ENCODE results near the gene NGFR. TPM values are rescaled to one million over a fixed set of nuclear protein-coding genes. Genes with fewer than 3 reads are reported as not detected.

The NGFR gene
- total RNA-seq, 1 donor from 2014 or later = 20.4 TPM

DNA sequence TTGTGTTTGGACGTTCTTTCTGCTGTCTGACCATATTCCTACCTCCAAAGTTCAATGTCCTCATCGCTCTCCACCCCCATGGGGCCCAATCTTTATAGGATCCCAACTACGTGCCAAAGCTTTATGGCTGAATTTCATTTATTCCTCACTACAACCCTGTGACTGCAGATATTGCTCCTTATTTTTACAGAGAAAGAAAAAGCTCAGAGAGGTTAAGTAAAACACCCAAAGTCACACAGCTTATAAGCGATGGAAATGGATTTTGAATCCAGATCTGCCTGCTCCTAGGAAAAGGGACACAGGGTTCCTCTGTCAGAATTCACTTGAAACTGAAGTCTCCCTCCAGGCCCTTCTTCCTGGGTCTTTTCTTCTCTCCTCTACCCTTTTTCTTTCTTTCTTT, 9.3 kb downstream of the NGFR start:
- Histone ChIP-seq H3K27ac (ENCODE audit: low read depth, low read length) (no peak overlapping the region), H3K4me3 (ENCODE audit: low read length in 3 of 3) (no peak overlapping the region), H3K9me3 (ENCODE audit: control insufficient read depth in 3 of 3, low read length in 3 of 3) (no peaks in the 10 kb centered on the region), H3K27me3 (ENCODE audit: control insufficient read depth in 3 of 3, insufficient read depth in 3 of 3, low read length in 3 of 3) (peaks cover 19 to 44% (median 34%) of the 10 kb centered on the region in 3 donors), H3K36me3 (ENCODE audit: control insufficient read depth in 3 of 3, insufficient read depth in 3 of 3, low read length in 3 of 3) (no peaks in the 10 kb centered on the region), H3K9ac (ENCODE audit: low read depth in 1 of 3, low read length in 3 of 3) (no peak overlapping the region), H3K4me1 (ENCODE audit: control insufficient read depth in 3 of 3, insufficient read depth in 3 of 3, low read length in 3 of 3) (peaks cover 0 to 5% (median 0%) of the 10 kb centered on the region in 3 donors)

DNA sequence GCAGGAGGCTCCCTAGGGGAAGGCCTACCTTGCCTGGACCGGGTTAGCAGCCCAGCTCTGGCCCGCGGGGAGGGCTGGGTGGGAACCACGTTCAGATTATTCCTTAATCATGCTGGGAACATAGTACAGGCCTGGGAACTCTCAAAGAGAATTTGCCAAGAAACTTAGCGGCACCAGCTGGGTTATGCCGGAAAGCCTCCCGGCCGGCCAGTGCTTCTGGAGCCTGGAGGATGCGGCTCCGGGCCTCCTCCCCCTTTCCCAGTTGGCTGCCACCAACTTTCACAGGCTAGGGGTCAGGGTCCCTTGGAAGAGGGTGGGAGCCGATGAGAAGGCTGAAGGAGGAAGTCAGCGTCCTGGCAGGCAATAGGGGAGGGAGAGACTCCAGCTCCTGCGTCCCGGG, 10.8 kb downstream of the NGFR start:
- Histone ChIP-seq H3K9me3 (ENCODE audit: control insufficient read depth in 3 of 3, low read length in 3 of 3) (no peaks in the 10 kb centered on the region), H3K4me1 (ENCODE audit: control insufficient read depth in 3 of 3, insufficient read depth in 3 of 3, low read length in 3 of 3) (peaks cover 0 to 5% (median 0%) of the 10 kb centered on the region in 3 donors), H3K36me3 (ENCODE audit: control insufficient read depth in 3 of 3, insufficient read depth in 3 of 3, low read length in 3 of 3) (no peaks in the 10 kb centered on the region), H3K27me3 (ENCODE audit: control insufficient read depth in 3 of 3, insufficient read depth in 3 of 3, low read length in 3 of 3) (peaks cover 17 to 36% (median 23%) of the 10 kb centered on the region in 3 donors), H3K9ac (ENCODE audit: low read depth in 1 of 3, low read length in 3 of 3) (no peak overlapping the region), H3K4me3 (ENCODE audit: low read length in 3 of 3) (no peak overlapping the region), H3K27ac (ENCODE audit: low read depth, low read length) (no peak overlapping the region)

DNA sequence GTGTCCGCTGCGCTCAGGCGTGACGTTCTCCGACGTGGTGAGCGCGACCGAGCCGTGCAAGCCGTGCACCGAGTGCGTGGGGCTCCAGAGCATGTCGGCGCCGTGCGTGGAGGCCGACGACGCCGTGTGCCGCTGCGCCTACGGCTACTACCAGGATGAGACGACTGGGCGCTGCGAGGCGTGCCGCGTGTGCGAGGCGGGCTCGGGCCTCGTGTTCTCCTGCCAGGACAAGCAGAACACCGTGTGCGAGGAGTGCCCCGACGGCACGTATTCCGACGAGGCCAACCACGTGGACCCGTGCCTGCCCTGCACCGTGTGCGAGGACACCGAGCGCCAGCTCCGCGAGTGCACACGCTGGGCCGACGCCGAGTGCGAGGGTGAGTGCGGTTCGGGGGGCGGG, 11.2 kb downstream of the NGFR start:
- Histone ChIP-seq H3K36me3 (ENCODE audit: control insufficient read depth in 3 of 3, insufficient read depth in 3 of 3, low read length in 3 of 3) (no peaks in the 10 kb centered on the region), H3K9ac (ENCODE audit: low read depth in 1 of 3, low read length in 3 of 3) (no peak overlapping the region), H3K4me3 (ENCODE audit: low read length in 3 of 3) (no peak overlapping the region), H3K9me3 (ENCODE audit: control insufficient read depth in 3 of 3, low read length in 3 of 3) (no peaks in the 10 kb centered on the region), H3K27ac (ENCODE audit: low read depth, low read length) (no peak overlapping the region), H3K4me1 (ENCODE audit: control insufficient read depth in 3 of 3, insufficient read depth in 3 of 3, low read length in 3 of 3) (peaks cover 0 to 5% (median 0%) of the 10 kb centered on the region in 3 donors), H3K27me3 (ENCODE audit: control insufficient read depth in 3 of 3, insufficient read depth in 3 of 3, low read length in 3 of 3) (peaks cover 16 to 32% (median 18%) of the 10 kb centered on the region in 3 donors)

DNA sequence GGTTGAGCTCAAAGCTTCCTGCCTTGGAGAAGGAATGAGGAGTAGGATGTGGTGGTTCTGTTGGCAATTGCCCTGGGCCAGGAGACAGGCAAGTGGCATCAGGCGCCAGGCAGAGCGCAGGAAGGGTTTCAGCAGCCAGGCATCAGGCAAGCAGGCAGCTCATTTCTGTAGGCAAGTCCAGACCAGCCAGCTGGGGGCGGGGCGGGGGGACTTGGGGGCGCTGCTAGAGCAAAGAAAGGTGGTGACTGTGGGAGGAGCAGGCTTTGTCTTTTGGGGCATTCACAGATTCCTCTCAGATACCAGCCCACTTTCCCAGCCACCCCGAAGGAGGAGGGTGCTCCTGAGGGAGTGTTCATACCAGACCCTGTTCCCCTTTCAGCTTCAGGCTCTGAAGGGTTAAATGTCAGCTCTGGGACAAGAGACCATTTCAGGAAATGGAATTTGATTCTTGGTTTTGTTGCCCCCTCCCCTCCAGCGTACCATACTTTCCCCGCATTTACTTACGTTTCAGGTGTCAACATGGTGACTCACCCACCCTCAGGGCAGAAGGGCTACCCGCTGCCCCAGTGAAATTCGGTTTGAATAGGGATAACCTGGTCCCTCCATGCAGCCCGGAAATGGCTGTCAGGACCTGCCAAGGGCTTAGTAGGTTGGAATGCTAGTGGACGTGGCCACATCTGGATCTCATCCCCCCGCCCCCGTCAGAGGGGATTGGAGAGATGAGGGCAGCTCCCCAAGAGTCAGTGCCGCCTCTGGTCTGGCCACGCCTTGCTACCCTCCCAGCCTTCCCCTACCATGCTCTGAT, 13.2 kb downstream of the NGFR start:
- peaks cover 0 to 3% (median 0%) of the 10 kb centered on the region in 3 donors for H3K4me1 ChIP-seq (ENCODE audit: control insufficient read depth in 3 of 3, insufficient read depth in 3 of 3, low read length in 3 of 3)

DNA sequence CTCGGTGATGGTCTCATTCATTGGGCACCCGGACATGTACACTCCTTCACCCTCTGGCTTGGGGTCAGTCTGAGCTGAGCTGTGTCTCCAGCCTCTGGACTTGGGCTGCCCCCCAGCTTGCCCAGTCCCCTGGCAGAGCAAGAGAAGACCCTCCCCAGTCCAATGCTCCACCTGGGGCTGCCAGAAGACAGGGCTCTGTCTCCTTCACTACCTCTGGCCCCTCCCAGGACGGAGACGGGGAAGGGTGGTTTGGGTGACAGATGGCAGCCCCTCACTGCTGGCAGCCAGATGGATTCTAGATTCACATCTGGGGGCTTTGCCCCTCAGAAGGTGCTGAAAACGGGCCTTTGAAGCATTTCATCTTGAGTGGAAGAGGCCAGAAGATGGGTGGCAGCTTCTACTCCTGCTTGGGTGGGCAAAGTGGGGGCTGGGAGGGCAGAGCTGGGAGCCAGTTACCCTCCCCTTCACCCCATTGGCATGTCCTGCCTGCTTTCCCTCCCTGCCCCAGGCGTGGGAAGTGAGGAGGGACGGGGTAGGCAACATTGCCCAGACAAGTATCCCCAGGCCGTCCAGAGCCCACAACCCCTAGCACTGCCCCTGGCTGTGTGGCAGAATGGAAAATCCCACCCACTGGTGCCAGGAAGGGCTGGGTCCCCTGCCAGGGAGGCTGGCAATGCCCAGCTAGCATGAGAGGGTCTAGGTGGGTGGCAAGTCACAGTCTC, 13.9 kb downstream of the NGFR start:
- no peak overlapping the region for H3K9ac ChIP-seq (ENCODE audit: low read depth in 1 of 3, low read length in 3 of 3)
- no peaks in the 10 kb centered on the region for H3K36me3 ChIP-seq (ENCODE audit: control insufficient read depth in 3 of 3, insufficient read depth in 3 of 3, low read length in 3 of 3)
- H3K4me1 ChIP-seq (ENCODE audit: control insufficient read depth in 3 of 3, insufficient read depth in 3 of 3, low read length in 3 of 3) = peaks cover 4 to 5% (median 5%) of the 10 kb centered on the region in 3 donors
- H3K27me3 ChIP-seq (ENCODE audit: control insufficient read depth in 3 of 3, insufficient read depth in 3 of 3, low read length in 3 of 3) = peaks cover 13 to 20% (median 14%) of the 10 kb centered on the region in 3 donors
- H3K27ac ChIP-seq (ENCODE audit: low read depth, low read length) = no peak overlapping the region
- H3K4me3 ChIP-seq (ENCODE audit: low read length in 3 of 3) = no peak overlapping the region
- H3K9me3 ChIP-seq (ENCODE audit: control insufficient read depth in 3 of 3, low read length in 3 of 3) = no peaks in the 10 kb centered on the region

More for the DNA sequence above, 13.2 kb downstream of the NGFR start:
- Histone ChIP-seq H3K9ac (ENCODE audit: low read depth in 1 of 3, low read length in 3 of 3) (no peak overlapping the region), H3K9me3 (ENCODE audit: control insufficient read depth in 3 of 3, low read length in 3 of 3) (no peaks in the 10 kb centered on the region), H3K36me3 (ENCODE audit: control insufficient read depth in 3 of 3, insufficient read depth in 3 of 3, low read length in 3 of 3) (no peaks in the 10 kb centered on the region), H3K27ac (ENCODE audit: low read depth, low read length) (no peak overlapping the region), H3K4me3 (ENCODE audit: low read length in 3 of 3) (no peak overlapping the region), H3K27me3 (ENCODE audit: control insufficient read depth in 3 of 3, insufficient read depth in 3 of 3, low read length in 3 of 3) (peaks cover 14 to 23% (median 16%) of the 10 kb centered on the region in 3 donors)

DNA sequence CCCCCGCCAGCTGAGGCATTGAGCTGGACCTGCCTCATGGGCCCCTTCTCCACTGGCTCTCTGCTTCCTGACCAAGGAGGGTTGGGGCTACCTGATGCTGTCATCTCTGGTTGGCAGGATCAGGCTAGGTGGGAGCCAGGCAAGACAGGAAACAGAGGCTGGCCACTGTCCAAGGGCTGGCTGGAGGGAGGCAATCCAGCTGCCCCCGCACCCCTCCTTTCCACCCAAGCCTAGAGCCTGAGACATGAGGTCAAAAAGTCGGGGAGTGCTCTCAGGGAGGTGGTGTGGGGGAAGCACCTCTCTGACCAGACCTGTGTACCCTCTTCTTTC, 14.5 kb downstream of the NGFR start:
- Histone ChIP-seq H3K4me1 (ENCODE audit: control insufficient read depth in 3 of 3, insufficient read depth in 3 of 3, low read length in 3 of 3) (peaks cover 7 to 10% (median 9%) of the 10 kb centered on the region in 3 donors), H3K27me3 (ENCODE audit: control insufficient read depth in 3 of 3, insufficient read depth in 3 of 3, low read length in 3 of 3) (peaks cover 13 to 20% (median 14%) of the 10 kb centered on the region in 3 donors), H3K9ac (ENCODE audit: low read depth in 1 of 3, low read length in 3 of 3) (no peak overlapping the region), H3K27ac (ENCODE audit: low read depth, low read length) (no peak overlapping the region), H3K4me3 (ENCODE audit: low read length in 3 of 3) (no peak overlapping the region), H3K9me3 (ENCODE audit: control insufficient read depth in 3 of 3, low read length in 3 of 3) (no peaks in the 10 kb centered on the region), H3K36me3 (ENCODE audit: control insufficient read depth in 3 of 3, insufficient read depth in 3 of 3, low read length in 3 of 3) (no peaks in the 10 kb centered on the region)

DNA sequence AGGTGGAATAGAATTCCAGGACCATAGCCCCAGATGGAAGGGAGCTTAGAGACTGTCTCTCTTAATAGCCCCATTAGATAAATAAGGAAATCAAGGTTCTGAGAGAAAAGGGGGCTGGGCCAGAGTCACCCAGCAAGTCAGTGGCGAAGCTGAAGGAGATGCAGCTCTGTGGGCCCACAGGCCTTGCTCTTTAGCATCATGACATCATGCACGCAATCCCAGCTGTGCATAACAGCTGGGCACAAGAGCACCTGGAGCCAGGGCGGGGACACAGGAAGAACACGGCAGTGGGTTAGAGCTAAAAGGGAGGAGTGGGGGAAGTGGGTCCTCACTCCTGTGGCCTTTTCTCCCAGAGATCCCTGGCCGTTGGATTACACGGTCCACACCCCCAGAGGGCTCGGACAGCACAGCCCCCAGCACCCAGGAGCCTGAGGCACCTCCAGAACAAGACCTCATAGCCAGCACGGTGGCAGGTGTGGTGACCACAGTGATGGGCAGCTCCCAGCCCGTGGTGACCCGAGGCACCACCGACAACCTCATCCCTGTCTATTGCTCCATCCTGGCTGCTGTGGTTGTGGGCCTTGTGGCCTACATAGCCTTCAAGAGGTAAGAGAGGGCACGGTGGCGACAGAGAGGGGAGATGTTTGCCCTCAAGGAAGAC, 15.1 kb downstream of the NGFR start:
- Histone ChIP-seq H3K9me3 (ENCODE audit: control insufficient read depth in 3 of 3, low read length in 3 of 3) (no peaks in the 10 kb centered on the region), H3K27me3 (ENCODE audit: control insufficient read depth in 3 of 3, insufficient read depth in 3 of 3, low read length in 3 of 3) (peaks cover 13 to 20% (median 13%) of the 10 kb centered on the region in 3 donors), H3K36me3 (ENCODE audit: control insufficient read depth in 3 of 3, insufficient read depth in 3 of 3, low read length in 3 of 3) (no peaks in the 10 kb centered on the region), H3K9ac (ENCODE audit: low read depth in 1 of 3, low read length in 3 of 3) (no peak overlapping the region), H3K4me3 (ENCODE audit: low read length in 3 of 3) (no peak overlapping the region), H3K27ac (ENCODE audit: low read depth, low read length) (no peak overlapping the region), H3K4me1 (ENCODE audit: control insufficient read depth in 3 of 3, insufficient read depth in 3 of 3, low read length in 3 of 3) (peaks cover 13 to 17% (median 16%) of the 10 kb centered on the region in 3 donors)

DNA sequence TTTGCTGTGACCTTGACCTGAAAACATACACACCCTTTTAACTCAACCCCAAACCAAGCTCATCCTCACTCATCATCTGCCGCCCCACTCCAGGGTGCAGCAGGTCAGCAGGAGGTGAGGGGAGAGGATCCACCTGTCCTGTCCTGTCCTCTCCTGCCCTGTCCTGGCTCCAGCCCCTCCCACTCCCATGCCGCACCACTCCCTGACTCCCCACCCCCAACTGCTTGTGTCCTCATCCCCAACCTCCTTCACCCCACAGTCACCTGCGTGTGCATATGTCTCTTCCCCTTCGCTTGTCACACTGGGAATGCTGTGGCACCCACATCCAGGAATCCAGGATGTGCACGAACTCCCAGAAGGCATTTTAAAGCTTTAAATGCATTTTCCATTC, 15.6 kb downstream of the NGFR start:
- Histone ChIP-seq H3K9me3 (ENCODE audit: control insufficient read depth in 3 of 3, low read length in 3 of 3) (no peaks in the 10 kb centered on the region), H3K36me3 (ENCODE audit: control insufficient read depth in 3 of 3, insufficient read depth in 3 of 3, low read length in 3 of 3) (no peaks in the 10 kb centered on the region), H3K9ac (ENCODE audit: low read depth in 1 of 3, low read length in 3 of 3) (no peak overlapping the region), H3K4me3 (ENCODE audit: low read length in 3 of 3) (no peak overlapping the region), H3K4me1 (ENCODE audit: control insufficient read depth in 3 of 3, insufficient read depth in 3 of 3, low read length in 3 of 3) (peaks cover 18 to 22% (median 21%) of the 10 kb centered on the region in 3 donors), H3K27me3 (ENCODE audit: control insufficient read depth in 3 of 3, insufficient read depth in 3 of 3, low read length in 3 of 3) (peaks cover 8 to 20% (median 13%) of the 10 kb centered on the region in 3 donors), H3K27ac (ENCODE audit: low read depth, low read length) (no peak overlapping the region)

DNA sequence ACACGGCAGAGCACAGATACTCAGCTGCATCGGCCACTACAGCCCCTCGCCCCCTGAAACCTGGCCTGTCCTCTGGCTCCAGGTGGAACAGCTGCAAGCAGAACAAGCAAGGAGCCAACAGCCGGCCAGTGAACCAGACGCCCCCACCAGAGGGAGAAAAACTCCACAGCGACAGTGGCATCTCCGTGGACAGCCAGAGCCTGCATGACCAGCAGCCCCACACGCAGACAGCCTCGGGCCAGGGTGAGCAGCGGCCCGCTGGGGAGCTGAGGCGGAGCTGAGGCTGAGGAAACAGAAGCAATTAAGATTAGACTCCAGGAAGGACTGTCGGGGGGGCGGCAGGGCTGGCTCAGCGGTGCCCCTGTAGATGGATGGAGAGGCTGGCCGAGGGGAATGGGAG, 16.7 kb downstream of the NGFR start:
- Histone ChIP-seq H3K9ac (ENCODE audit: low read depth in 1 of 3, low read length in 3 of 3) (no peak overlapping the region), H3K36me3 (ENCODE audit: control insufficient read depth in 3 of 3, insufficient read depth in 3 of 3, low read length in 3 of 3) (no peaks in the 10 kb centered on the region), H3K27ac (ENCODE audit: low read depth, low read length) (no peak overlapping the region), H3K9me3 (ENCODE audit: control insufficient read depth in 3 of 3, low read length in 3 of 3) (no peaks in the 10 kb centered on the region), H3K4me1 (ENCODE audit: control insufficient read depth in 3 of 3, insufficient read depth in 3 of 3, low read length in 3 of 3) (peaks cover 25 to 33% (median 27%) of the 10 kb centered on the region in 3 donors), H3K27me3 (ENCODE audit: control insufficient read depth in 3 of 3, insufficient read depth in 3 of 3, low read length in 3 of 3) (peaks cover 5 to 20% (median 13%) of the 10 kb centered on the region in 3 donors), H3K4me3 (ENCODE audit: low read length in 3 of 3) (no peak overlapping the region)
